G401.6 (cell line): ENCODE measurements around the gene HSP90AB1.
"Not testable (repeated sequence)": the region's sequence is repeated elsewhere in the genome, so short reads cannot be mapped to it uniquely, and the experiment has no call there.

Experiments used
- FAIRE-seq: peaks from 2 replicates; lab custom pipeline; 2012; peaks lifted over from hg19 to GRCh38; lab: Jason Lieb, UNC

The HSP90AB1 gene

GRCh38 chr6:44222486-44223318 lies 24.2 kb upstream of the HSP90AB1 start:
- FAIRE-seq = no peak

- FAIRE-seq = no peak
Observed at GRCh38 chr6:44223319-44224028, 23.4 kb upstream of the HSP90AB1 start, which contains the start of gene SLC29A1. TSS of gene SLC29A1 (plus strand) at chr6:44223595. CDS start at chr6:44227314, 3,719 bp downstream.

GRCh38 chr6:44224029-44224964 lies 22.6 kb upstream of the HSP90AB1 start:
- FAIRE-seq = no peak

- no peak for FAIRE-seq
Observed at GRCh38 chr6:44224965-44225305, 22.0 kb upstream of the HSP90AB1 start.

- FAIRE-seq = no peak
Observed at GRCh38 chr6:44225579-44226325, 21.1 kb upstream of the HSP90AB1 start.

- FAIRE-seq = no peak
Observed at GRCh38 chr6:44226368-44227147, 20.3 kb upstream of the HSP90AB1 start.

- FAIRE-seq = no peak
Observed at GRCh38 chr6:44227148-44227793, 19.6 kb upstream of the HSP90AB1 start.

- no peak for FAIRE-seq
Observed at GRCh38 chr6:44228031-44228430, 18.9 kb upstream of the HSP90AB1 start.

GRCh38 chr6:44228433-44228832 lies 18.5 kb upstream of the HSP90AB1 start:
- FAIRE-seq = no peak

- FAIRE-seq = no peak
Observed at GRCh38 chr6:44228836-44229235, 18.1 kb upstream of the HSP90AB1 start.

GRCh38 chr6:44229376-44230033 lies 17.4 kb upstream of the HSP90AB1 start:
- FAIRE-seq = no peak

- no peak for FAIRE-seq
Observed at GRCh38 chr6:44230034-44230675, 16.7 kb upstream of the HSP90AB1 start.

GRCh38 chr6:44231426-44231825 lies 15.5 kb upstream of the HSP90AB1 start:
- FAIRE-seq = not testable (repeated sequence)

GRCh38 chr6:44232676-44233566 lies 14.0 kb upstream of the HSP90AB1 start:
- no peak for FAIRE-seq

- no peak for FAIRE-seq
Observed at GRCh38 chr6:44233567-44234100, 13.3 kb upstream of the HSP90AB1 start.

- peak; percentile 31 for FAIRE-seq
Observed at GRCh38 chr6:44234101-44235025, 12.5 kb upstream of the HSP90AB1 start.

GRCh38 chr6:44235269-44235668 lies 11.6 kb upstream of the HSP90AB1 start:
- FAIRE-seq = no peak
